ENCODE measurements around the gene MINK1. TPM values are rescaled to one million over a fixed set of nuclear protein-coding genes. Genes with fewer than 3 reads are reported as not detected.

MINK1 gene
- total and polyA plus RNA-seq, 10 of the 15 experiments (the other 5 are each of a cell fraction or from before 2014, with no cell fraction given): 0.08 to 55.6 (median 15.0) TPM

DNA sequence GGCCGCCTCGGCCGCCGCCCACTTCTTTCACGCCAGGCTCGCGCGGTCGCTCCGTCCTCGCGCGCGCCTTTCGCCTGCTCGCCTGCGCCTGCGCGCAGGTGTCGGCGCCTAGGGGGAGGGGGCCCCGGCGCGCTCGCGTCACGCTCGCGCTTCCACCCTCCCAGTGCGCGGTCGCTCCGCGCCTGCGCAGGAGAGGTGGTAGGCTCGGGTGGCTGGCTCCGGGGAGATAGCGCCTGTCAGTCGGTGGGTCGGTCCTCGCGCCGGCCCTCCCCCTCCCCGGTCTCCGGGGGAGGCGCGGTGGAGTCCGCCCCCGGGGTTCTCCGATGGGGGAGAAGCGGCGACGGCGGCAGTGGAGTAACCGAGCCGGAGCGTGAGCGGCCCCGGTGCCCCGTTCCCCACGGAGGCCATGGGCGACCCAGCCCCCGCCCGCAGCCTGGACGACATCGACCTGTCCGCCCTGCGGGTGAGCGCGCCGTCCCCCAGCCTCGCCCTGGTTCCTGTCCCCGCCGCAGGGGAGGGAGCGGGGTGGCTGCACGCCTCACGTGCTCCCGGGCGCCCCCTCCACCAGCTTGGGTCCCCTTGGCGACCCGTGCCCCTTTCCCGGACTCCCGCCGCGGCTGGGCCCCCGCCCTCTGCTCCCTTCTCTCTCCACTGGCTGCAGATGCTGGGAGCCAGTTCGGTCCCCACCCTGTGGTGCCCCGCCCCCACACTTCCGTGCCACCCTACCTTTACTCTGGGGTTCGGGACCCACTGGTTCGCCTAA is at the start of gene MINK1 (continued):
- TF ChIP-seq, protein P1, sequence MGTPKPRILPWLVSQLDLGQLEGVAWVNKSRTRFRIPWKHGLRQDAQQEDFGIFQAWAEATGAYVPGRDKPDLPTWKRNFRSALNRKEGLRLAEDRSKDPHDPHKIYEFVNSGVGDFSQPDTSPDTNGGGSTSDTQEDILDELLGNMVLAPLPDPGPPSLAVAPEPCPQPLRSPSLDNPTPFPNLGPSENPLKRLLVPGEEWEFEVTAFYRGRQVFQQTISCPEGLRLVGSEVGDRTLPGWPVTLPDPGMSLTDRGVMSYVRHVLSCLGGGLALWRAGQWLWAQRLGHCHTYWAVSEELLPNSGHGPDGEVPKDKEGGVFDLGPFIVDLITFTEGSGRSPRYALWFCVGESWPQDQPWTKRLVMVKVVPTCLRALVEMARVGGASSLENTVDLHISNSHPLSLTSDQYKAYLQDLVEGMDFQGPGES (IDR thresholded peaks at IDR 0.05): no peak
- TF ChIP-seq WRNIP1 (IDR thresholded peaks at IDR 0.05; ENCODE audit: borderline replicate concordance, low read depth, low read length): no peak
- TF ChIP-seq POLR2A (IDR thresholded peaks at IDR 0.05; ENCODE audit: low read depth, low read length): peak; percentile 81
- peak; percentile 33; the same call in 1 of the 2 replicates for TF ChIP-seq E2F4 (IDR thresholded peaks at IDR 0.05; ENCODE audit: low read depth, low read length)
- TF ChIP-seq, protein P2, sequence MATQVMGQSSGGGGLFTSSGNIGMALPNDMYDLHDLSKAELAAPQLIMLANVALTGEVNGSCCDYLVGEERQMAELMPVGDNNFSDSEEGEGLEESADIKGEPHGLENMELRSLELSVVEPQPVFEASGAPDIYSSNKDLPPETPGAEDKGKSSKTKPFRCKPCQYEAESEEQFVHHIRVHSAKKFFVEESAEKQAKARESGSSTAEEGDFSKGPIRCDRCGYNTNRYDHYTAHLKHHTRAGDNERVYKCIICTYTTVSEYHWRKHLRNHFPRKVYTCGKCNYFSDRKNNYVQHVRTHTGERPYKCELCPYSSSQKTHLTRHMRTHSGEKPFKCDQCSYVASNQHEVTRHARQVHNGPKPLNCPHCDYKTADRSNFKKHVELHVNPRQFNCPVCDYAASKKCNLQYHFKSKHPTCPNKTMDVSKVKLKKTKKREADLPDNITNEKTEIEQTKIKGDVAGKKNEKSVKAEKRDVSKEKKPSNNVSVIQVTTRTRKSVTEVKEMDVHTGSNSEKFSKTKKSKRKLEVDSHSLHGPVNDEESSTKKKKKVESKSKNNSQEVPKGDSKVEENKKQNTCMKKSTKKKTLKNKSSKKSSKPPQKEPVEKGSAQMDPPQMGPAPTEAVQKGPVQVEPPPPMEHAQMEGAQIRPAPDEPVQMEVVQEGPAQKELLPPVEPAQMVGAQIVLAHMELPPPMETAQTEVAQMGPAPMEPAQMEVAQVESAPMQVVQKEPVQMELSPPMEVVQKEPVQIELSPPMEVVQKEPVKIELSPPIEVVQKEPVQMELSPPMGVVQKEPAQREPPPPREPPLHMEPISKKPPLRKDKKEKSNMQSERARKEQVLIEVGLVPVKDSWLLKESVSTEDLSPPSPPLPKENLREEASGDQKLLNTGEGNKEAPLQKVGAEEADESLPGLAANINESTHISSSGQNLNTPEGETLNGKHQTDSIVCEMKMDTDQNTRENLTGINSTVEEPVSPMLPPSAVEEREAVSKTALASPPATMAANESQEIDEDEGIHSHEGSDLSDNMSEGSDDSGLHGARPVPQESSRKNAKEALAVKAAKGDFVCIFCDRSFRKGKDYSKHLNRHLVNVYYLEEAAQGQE (IDR thresholded peaks at IDR 0.05; ENCODE audit: low read depth, low read length): no peak
- peak; percentile 75; the same call in 1 of the 2 replicates for TF ChIP-seq DPF2 (IDR thresholded peaks at IDR 0.05)
- no peak for TF ChIP-seq PML (IDR thresholded peaks at IDR 0.05; ENCODE audit: low read length)
- TF ChIP-seq ZNF217 (IDR thresholded peaks at IDR 0.05): no peak
- no peak for TF ChIP-seq MTA3 (IDR thresholded peaks at IDR 0.05; ENCODE audit: borderline replicate concordance, low read length)
- TF ChIP-seq, protein P3, sequence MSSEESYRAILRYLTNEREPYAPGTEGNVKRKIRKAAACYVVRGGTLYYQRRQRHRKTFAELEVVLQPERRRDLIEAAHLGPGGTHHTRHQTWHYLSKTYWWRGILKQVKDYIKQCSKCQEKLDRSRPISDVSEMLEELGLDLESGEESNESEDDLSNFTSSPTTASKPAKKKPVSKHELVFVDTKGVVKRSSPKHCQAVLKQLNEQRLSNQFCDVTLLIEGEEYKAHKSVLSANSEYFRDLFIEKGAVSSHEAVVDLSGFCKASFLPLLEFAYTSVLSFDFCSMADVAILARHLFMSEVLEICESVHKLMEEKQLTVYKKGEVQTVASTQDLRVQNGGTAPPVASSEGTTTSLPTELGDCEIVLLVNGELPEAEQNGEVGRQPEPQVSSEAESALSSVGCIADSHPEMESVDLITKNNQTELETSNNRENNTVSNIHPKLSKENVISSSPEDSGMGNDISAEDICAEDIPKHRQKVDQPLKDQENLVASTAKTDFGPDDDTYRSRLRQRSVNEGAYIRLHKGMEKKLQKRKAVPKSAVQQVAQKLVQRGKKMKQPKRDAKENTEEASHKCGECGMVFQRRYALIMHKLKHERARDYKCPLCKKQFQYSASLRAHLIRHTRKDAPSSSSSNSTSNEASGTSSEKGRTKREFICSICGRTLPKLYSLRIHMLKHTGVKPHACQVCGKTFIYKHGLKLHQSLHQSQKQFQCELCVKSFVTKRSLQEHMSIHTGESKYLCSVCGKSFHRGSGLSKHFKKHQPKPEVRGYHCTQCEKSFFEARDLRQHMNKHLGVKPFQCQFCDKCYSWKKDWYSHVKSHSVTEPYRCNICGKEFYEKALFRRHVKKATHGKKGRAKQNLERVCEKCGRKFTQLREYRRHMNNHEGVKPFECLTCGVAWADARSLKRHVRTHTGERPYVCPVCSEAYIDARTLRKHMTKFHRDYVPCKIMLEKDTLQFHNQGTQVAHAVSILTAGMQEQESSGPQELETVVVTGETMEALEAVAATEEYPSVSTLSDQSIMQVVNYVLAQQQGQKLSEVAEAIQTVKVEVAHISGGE (CRISPR knock-in tag; IDR thresholded peaks at IDR 0.05): no peak
- no peak for TF ChIP-seq CHD4 (IDR thresholded peaks at IDR 0.05)
- TF ChIP-seq YY1 (IDR thresholded peaks at IDR 0.05; ENCODE audit: low read depth, low read length): no peak; the same call in 1 of the 2 replicates
- TF ChIP-seq TBL1XR1 (IDR thresholded peaks at IDR 0.05; ENCODE audit: low read depth, low read length): no peak
- peak; percentile 54 for TF ChIP-seq GATAD2B (conservative IDR thresholded peaks at IDR 0.05; ENCODE audit: low read depth)
- TF ChIP-seq RUNX3 (IDR thresholded peaks at IDR 0.05; ENCODE audit: low read length): no peak
- no peak for TF ChIP-seq ATF7 (IDR thresholded peaks at IDR 0.05; ENCODE audit: low read depth)
- no peak for TF ChIP-seq NFYA (IDR thresholded peaks at IDR 0.05; ENCODE audit: borderline replicate concordance, low read depth, low read length)
- TF ChIP-seq SP1 (IDR thresholded peaks at IDR 0.05; ENCODE audit: low read depth, low read length): peak; percentile 25
- TF ChIP-seq IRF5 (IDR thresholded peaks at IDR 0.05; ENCODE audit: borderline replicate concordance): no peak
- no peak for TF ChIP-seq NFXL1 (IDR thresholded peaks at IDR 0.05; ENCODE audit: borderline replicate concordance)
- TF ChIP-seq TCF7 (IDR thresholded peaks at IDR 0.05; ENCODE audit: borderline replicate concordance): no peak
